Fibroblast of lung (primary cell): ENCODE results near the gene PMS1.

Experiments
- EZH2 ChIP-seq: IDR thresholded peaks from 2 replicates; pipeline ENCODE4 v1.5.1; 2012; ENCODE audit warnings: low read length, control low read depth, mild to moderate bottlenecking; ENCODE audit errors: missing control alignments
- TF ChIP-seq, protein P1 (sequence below), 2 donors: IDR thresholded peaks in 1 of 2; conservative IDR thresholded peaks in 1 of 2; 1 replicate in 1 of 2; 2 replicates in 1 of 2; pipeline ENCODE4 v1.5.1; 2011 to 2012; ENCODE audit warnings: low read length in 2 of 2, control low read depth in 1 of 2, inconsistent platforms in 1 of 2, low read depth in 1 of 2, mild to moderate bottlenecking in 1 of 2

DNA sequence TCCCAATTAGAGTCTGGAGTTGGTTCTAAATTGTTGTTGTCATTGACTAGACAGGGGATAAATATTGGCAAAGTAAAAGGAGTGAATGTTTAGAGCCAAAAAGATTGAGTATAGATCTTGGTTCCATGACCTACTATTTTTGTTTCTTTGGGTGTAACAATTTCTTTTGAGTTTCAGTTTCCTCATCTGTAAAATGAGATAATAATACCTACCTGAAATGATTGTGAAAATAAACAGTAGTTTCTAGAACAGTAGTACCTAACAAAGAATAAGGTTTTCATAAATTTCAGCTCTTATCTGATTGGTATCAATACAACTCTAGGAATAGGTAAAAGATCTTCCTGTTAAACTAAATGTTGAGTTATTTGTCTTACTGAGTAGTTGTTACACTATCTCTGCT lies 56.8 kb downstream of the PMS1 start:
- TF ChIP-seq, protein P1, sequence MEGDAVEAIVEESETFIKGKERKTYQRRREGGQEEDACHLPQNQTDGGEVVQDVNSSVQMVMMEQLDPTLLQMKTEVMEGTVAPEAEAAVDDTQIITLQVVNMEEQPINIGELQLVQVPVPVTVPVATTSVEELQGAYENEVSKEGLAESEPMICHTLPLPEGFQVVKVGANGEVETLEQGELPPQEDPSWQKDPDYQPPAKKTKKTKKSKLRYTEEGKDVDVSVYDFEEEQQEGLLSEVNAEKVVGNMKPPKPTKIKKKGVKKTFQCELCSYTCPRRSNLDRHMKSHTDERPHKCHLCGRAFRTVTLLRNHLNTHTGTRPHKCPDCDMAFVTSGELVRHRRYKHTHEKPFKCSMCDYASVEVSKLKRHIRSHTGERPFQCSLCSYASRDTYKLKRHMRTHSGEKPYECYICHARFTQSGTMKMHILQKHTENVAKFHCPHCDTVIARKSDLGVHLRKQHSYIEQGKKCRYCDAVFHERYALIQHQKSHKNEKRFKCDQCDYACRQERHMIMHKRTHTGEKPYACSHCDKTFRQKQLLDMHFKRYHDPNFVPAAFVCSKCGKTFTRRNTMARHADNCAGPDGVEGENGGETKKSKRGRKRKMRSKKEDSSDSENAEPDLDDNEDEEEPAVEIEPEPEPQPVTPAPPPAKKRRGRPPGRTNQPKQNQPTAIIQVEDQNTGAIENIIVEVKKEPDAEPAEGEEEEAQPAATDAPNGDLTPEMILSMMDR (conservative IDR thresholded peaks at IDR 0.05 in 1 of 2, IDR thresholded peaks at IDR 0.05 in 1 of 2; ENCODE audit: low read depth in 1 of 2, low read length in 2 of 2) = no peak
- TF ChIP-seq EZH2 = no peak
